Measurements from ENCODE around the gene CTDP1. TPM values are rescaled to one million over a fixed set of nuclear protein-coding genes. Genes with fewer than 3 reads are reported as not detected.
A peak's percentile ranks its signal among the peaks of the same experiment; 100 is the strongest.
"Not testable (repeated sequence)": the region's sequence is repeated elsewhere in the genome, so short reads cannot be mapped to it uniquely, and the experiment has no call there.

The CTDP1 gene
- total RNA-seq, 2 experiments from 2014 or later: 28.0 to 29.1 TPM

- Mint-ChIP-seq H3K9me3 (peaks cover 7% of the 10 kb centered on the region), H3K27me3 (ENCODE audit: low read depth) (no peaks in the 10 kb centered on the region), H3K36me3 (ENCODE audit: low read depth) (peaks cover 74% of the 10 kb centered on the region), H3K4me3 (no peak overlapping the region), H3K27ac (no peak overlapping the region), H3K4me1 (ENCODE audit: low read depth) (no peaks in the 10 kb centered on the region)
- intact Hi-C loops (cut with micrococcal nuclease): no loop called here
- no peak for DNase-seq
- CTCF ChIA-PET: no interaction called here
Measured at GRCh38 chr18:79736846-79737245, 57.2 kb downstream of the CTDP1 start.

GRCh38 chr18:79737426-79737825 lies 57.8 kb downstream of the CTDP1 start:
- no peak for DNase-seq
- CTCF ChIA-PET: no interaction called here
- no peaks in the 10 kb centered on the region for H3K4me1 Mint-ChIP-seq (ENCODE audit: low read depth)
- peaks cover 4% of the 10 kb centered on the region for H3K9me3 Mint-ChIP-seq
- no peak overlapping the region for H3K4me3 Mint-ChIP-seq
- H3K36me3 Mint-ChIP-seq (ENCODE audit: low read depth): peaks cover 72% of the 10 kb centered on the region
- H3K27ac Mint-ChIP-seq: no peak overlapping the region
- intact Hi-C loops (cut with micrococcal nuclease): no loop called here
- no peaks in the 10 kb centered on the region for H3K27me3 Mint-ChIP-seq (ENCODE audit: low read depth)

- DNase-seq: no peak
- peaks cover 4% of the 10 kb centered on the region for H3K9me3 Mint-ChIP-seq
- H3K36me3 Mint-ChIP-seq (ENCODE audit: low read depth): peaks cover 74% of the 10 kb centered on the region
- no peaks in the 10 kb centered on the region for H3K4me1 Mint-ChIP-seq (ENCODE audit: low read depth)
- intact Hi-C loops (cut with micrococcal nuclease): no loop called here
- H3K4me3 Mint-ChIP-seq: no peak overlapping the region
- CTCF ChIA-PET: no interaction called here
- H3K27ac Mint-ChIP-seq: no peak overlapping the region
- H3K27me3 Mint-ChIP-seq (ENCODE audit: low read depth): no peaks in the 10 kb centered on the region
Measured at GRCh38 chr18:79738041-79738461, 58.4 kb downstream of the CTDP1 start.

- Mint-ChIP-seq H3K27ac (no peak overlapping the region), H3K9me3 (peaks cover 2% of the 10 kb centered on the region), H3K27me3 (ENCODE audit: low read depth) (no peaks in the 10 kb centered on the region), H3K36me3 (ENCODE audit: low read depth) (peaks cover 71% of the 10 kb centered on the region), H3K4me3 (no peak overlapping the region), H3K4me1 (ENCODE audit: low read depth) (no peaks in the 10 kb centered on the region)
- no peak for DNase-seq
- CTCF ChIA-PET: no interaction called here
- intact Hi-C loops (cut with micrococcal nuclease): no loop called here
Measured at GRCh38 chr18:79738581-79739439, 59.2 kb downstream of the CTDP1 start.

GRCh38 chr18:79739440-79739778 lies 59.8 kb downstream of the CTDP1 start:
- peaks cover 72% of the 10 kb centered on the region for H3K36me3 Mint-ChIP-seq (ENCODE audit: low read depth)
- CTCF ChIA-PET: no interaction called here
- DNase-seq: no peak

GRCh38 chr18:79740047-79740446 lies 60.4 kb downstream of the CTDP1 start:
- H3K27me3 Mint-ChIP-seq (ENCODE audit: low read depth); DNase-seq; H3K4me1 Mint-ChIP-seq (ENCODE audit: low read depth); intact Hi-C loops (cut with micrococcal nuclease); CTCF ChIA-PET; H3K9me3 Mint-ChIP-seq; H3K4me3 Mint-ChIP-seq; H3K27ac Mint-ChIP-seq: not testable (repeated sequence)
- peaks cover 73% of the 10 kb centered on the region for H3K36me3 Mint-ChIP-seq (ENCODE audit: low read depth)

More at GRCh38 chr18:79739440-79739778, 59.8 kb downstream of the CTDP1 start:
- Mint-ChIP-seq H3K27me3 (ENCODE audit: low read depth) (no peaks in the 10 kb centered on the region), H3K27ac (no peak overlapping the region), H3K4me3 (no peak overlapping the region), H3K4me1 (ENCODE audit: low read depth) (no peaks in the 10 kb centered on the region), H3K9me3 (peaks cover 2% of the 10 kb centered on the region)
- intact Hi-C loops (cut with micrococcal nuclease): no loop called here

- Mint-ChIP-seq H3K36me3 (ENCODE audit: low read depth) (peaks cover 69% of the 10 kb centered on the region), H3K27me3 (ENCODE audit: low read depth) (no peaks in the 10 kb centered on the region), H3K9me3 (peaks cover 2% of the 10 kb centered on the region), H3K4me3 (no peak overlapping the region), H3K27ac (no peak overlapping the region), H3K4me1 (ENCODE audit: low read depth) (no peaks in the 10 kb centered on the region)
- no peak for DNase-seq
- intact Hi-C loops (cut with micrococcal nuclease): no loop called here
- CTCF ChIA-PET: no interaction called here
Measured at GRCh38 chr18:79740521-79741361, 61.1 kb downstream of the CTDP1 start.

GRCh38 chr18:79741362-79741700 lies 61.7 kb downstream of the CTDP1 start:
- no peaks in the 10 kb centered on the region for H3K4me1 Mint-ChIP-seq (ENCODE audit: low read depth)
- H3K27ac Mint-ChIP-seq: no peak overlapping the region
- H3K4me3 Mint-ChIP-seq: no peak overlapping the region
- CTCF ChIA-PET: no interaction called here
- intact Hi-C loops (cut with micrococcal nuclease): no loop called here
- H3K27me3 Mint-ChIP-seq (ENCODE audit: low read depth): no peaks in the 10 kb centered on the region
- peaks cover 2% of the 10 kb centered on the region for H3K9me3 Mint-ChIP-seq
- no peak for DNase-seq
- peaks cover 65% of the 10 kb centered on the region for H3K36me3 Mint-ChIP-seq (ENCODE audit: low read depth)

- CTCF ChIA-PET: no interaction called here
- H3K27me3 Mint-ChIP-seq (ENCODE audit: low read depth): no peaks in the 10 kb centered on the region
- H3K27ac Mint-ChIP-seq: peak overlapping the region; percentile 50
- H3K4me1 Mint-ChIP-seq (ENCODE audit: low read depth): no peaks in the 10 kb centered on the region
- H3K9me3 Mint-ChIP-seq: peaks cover 2% of the 10 kb centered on the region
- intact Hi-C loops (cut with micrococcal nuclease): no loop called here
- no peak overlapping the region for H3K4me3 Mint-ChIP-seq
- peaks cover 61% of the 10 kb centered on the region for H3K36me3 Mint-ChIP-seq (ENCODE audit: low read depth)
- DNase-seq: no peak
Measured at GRCh38 chr18:79742076-79742475, 62.5 kb downstream of the CTDP1 start.

GRCh38 chr18:79744625-79745024 lies 65.0 kb downstream of the CTDP1 start:
- Mint-ChIP-seq H3K4me3 (no peak overlapping the region), H3K9me3 (peaks cover 2% of the 10 kb centered on the region), H3K36me3 (ENCODE audit: low read depth) (peaks cover 48% of the 10 kb centered on the region), H3K27me3 (ENCODE audit: low read depth) (no peaks in the 10 kb centered on the region), H3K27ac (no peak overlapping the region), H3K4me1 (ENCODE audit: low read depth) (no peaks in the 10 kb centered on the region)
- no peak for DNase-seq
- intact Hi-C loops (cut with micrococcal nuclease): no loop called here
- CTCF ChIA-PET: no interaction called here

GRCh38 chr18:79746730-79747129 lies 67.1 kb downstream of the CTDP1 start:
- H3K4me1 Mint-ChIP-seq (ENCODE audit: low read depth): no peaks in the 10 kb centered on the region
- no peak for DNase-seq
- no peak overlapping the region for H3K4me3 Mint-ChIP-seq
- intact Hi-C loops (cut with micrococcal nuclease): no loop called here
- no peak overlapping the region for H3K27ac Mint-ChIP-seq
- CTCF ChIA-PET: interaction anchor here (0.7 kb wide), 1 partner anchor 366 kb away, joined by 3 read pairs; no protein-coding TSS in a partner anchor
- H3K27me3 Mint-ChIP-seq (ENCODE audit: low read depth): no peaks in the 10 kb centered on the region
- H3K36me3 Mint-ChIP-seq (ENCODE audit: low read depth): peaks cover 37% of the 10 kb centered on the region
- H3K9me3 Mint-ChIP-seq: peaks cover 1% of the 10 kb centered on the region

- H3K4me1 Mint-ChIP-seq (ENCODE audit: low read depth): no peaks in the 10 kb centered on the region
- no peak overlapping the region for H3K27ac Mint-ChIP-seq
- no peaks in the 10 kb centered on the region for H3K27me3 Mint-ChIP-seq (ENCODE audit: low read depth)
- intact Hi-C loops (cut with micrococcal nuclease): no loop called here
- H3K9me3 Mint-ChIP-seq: no peaks in the 10 kb centered on the region
- CTCF ChIA-PET: interaction anchor here (0.7 kb wide), 1 partner anchor 366 kb away, joined by 3 read pairs; no protein-coding TSS in a partner anchor
- no peak for DNase-seq
- H3K36me3 Mint-ChIP-seq (ENCODE audit: low read depth): peaks cover 34% of the 10 kb centered on the region
- H3K4me3 Mint-ChIP-seq: no peak overlapping the region
Measured at GRCh38 chr18:79747156-79747845, 67.7 kb downstream of the CTDP1 start.

Data from activated naive CD4-positive, alpha-beta T cell treated with anti-CD3 and anti-CD28 coated beads for 36 hours (primary cell).